Measurements from ENCODE around the gene ZNHIT2. TPM values are rescaled to one million over a fixed set of nuclear protein-coding genes. Genes with fewer than 3 reads are reported as not detected.
A peak's percentile ranks its signal among the peaks of the same experiment; 100 is the strongest.

The ZNHIT2 gene
- total and polyA plus RNA-seq, 10 of the 15 experiments (the other 5 are each of a cell fraction or from before 2014, with no cell fraction given) = 0.24 to 20.4 (median 15.5) TPM; not detected in 1

DNA sequence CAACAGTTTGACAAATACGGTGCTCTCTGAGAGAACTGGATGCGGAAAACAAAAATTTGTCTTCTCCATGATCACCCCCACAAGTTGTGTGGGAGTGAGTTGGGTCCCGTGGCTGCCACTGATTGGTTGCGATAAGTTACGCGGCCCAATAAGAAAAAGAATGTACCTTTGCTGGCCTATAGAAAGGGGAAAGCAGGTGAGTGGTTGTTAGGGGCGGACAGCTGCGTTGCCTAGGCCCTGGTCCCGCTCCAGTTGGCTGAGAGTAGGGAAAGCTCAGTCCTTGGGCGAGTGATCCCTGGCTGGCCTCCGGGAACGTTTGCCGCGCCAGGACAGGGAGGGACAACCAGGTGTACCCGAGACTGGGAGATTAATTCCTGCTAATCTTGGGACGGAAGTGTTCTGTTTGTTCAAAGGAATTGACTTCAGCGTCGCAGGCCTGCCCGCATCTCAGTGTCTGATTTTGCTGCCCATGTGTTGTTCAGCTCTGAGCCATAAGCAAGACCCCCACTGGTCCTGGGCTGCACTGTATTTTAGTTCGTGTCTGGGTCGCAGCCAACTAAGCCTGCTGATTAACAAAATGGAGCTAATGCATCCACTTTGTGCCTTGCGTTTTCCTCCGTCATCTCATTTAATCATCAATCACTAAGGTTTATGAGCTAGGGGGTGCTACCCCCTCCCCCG, 17.6 kb upstream of the ZNHIT2 start (continued):
- TF ChIP-seq IRF3 (IDR thresholded peaks at IDR 0.05) (peak; percentile 72; the same call in 1 of the 2 replicates), POU2F2 (IDR thresholded peaks at IDR 0.05; ENCODE audit: borderline replicate concordance, low read depth, low read length) (peak; percentile 34; the same call in 1 of the 3 replicates), CREM (IDR thresholded peaks at IDR 0.05; ENCODE audit: low read depth) (peak; percentile 6; the same call in 1 of the 2 replicates), BACH1 (IDR thresholded peaks at IDR 0.05; ENCODE audit: borderline replicate concordance) (0 out of 2 replicates have a peak, but pooled peaks have one; percentile 19), POLR2AphosphoS2 (IDR thresholded peaks at IDR 0.05; ENCODE audit: low read depth, low read length) (peak; percentile 50), EED (IDR thresholded peaks at IDR 0.05; ENCODE audit: low read depth) (peak; percentile 76), E4F1 (IDR thresholded peaks at IDR 0.05; ENCODE audit: borderline replicate concordance, partially characterized antibody) (no peak), STAT3 (IDR thresholded peaks at IDR 0.05; ENCODE audit: low read depth, low read length) (no peak), NFYB (IDR thresholded peaks at IDR 0.05; ENCODE audit: insufficient read depth, low read depth, low read length) (peak; percentile 94), EP300 (IDR thresholded peaks at IDR 0.05; ENCODE audit: borderline replicate concordance in 1 of 2, control insufficient read depth in 1 of 2, low read depth in 2 of 2, low read length in 2 of 2) (0 out of 4 replicates have a peak, but pooled peaks of 1 of the 2 experiments have one; percentile 35), HSF1 (IDR thresholded peaks at IDR 0.05; ENCODE audit: low read depth, low read length) (no peak)
- TF ChIP-seq, protein P1, sequence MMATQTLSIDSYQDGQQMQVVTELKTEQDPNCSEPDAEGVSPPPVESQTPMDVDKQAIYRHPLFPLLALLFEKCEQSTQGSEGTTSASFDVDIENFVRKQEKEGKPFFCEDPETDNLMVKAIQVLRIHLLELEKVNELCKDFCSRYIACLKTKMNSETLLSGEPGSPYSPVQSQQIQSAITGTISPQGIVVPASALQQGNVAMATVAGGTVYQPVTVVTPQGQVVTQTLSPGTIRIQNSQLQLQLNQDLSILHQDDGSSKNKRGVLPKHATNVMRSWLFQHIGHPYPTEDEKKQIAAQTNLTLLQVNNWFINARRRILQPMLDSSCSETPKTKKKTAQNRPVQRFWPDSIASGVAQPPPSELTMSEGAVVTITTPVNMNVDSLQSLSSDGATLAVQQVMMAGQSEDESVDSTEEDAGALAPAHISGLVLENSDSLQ (IDR thresholded peaks at IDR 0.05) = peak; percentile 83
- TF ChIP-seq, protein P2, sequence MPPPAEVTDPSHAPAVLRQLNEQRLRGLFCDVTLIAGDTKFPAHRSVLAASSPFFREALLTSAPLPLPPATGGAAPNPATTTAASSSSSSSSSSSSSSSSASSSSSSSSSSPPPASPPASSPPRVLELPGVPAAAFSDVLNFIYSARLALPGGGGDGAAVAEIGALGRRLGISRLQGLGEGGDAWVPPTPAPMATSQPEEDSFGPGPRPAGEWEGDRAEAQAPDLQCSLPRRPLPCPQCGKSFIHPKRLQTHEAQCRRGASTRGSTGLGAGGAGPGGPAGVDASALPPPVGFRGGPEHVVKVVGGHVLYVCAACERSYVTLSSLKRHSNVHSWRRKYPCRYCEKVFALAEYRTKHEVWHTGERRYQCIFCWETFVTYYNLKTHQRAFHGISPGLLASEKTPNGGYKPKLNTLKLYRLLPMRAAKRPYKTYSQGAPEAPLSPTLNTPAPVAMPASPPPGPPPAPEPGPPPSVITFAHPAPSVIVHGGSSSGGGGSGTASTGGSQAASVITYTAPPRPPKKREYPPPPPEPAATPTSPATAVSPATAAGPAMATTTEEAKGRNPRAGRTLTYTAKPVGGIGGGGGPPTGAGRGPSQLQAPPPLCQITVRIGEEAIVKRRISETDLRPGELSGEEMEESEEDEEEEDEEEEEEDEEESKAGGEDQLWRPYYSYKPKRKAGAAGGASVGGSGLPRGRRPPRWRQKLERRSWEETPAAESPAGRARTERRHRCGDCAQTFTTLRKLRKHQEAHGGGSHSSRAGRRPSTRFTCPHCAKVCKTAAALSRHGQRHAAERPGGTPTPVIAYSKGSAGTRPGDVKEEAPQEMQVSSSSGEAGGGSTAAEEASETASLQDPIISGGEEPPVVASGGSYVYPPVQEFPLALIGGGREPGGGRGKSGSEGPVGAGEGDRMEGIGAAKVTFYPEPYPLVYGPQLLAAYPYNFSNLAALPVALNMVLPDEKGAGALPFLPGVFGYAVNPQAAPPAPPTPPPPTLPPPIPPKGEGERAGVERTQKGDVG (CRISPR knock-in tag; IDR thresholded peaks at IDR 0.05) = no peak

All from GM12878 (cell line).